H54 (cell line): ENCODE measurements around the gene PSMD8.
"Not testable (repeated sequence)": the region's sequence is repeated elsewhere in the genome, so short reads cannot be mapped to it uniquely, and the experiment has no call there.

Source experiments
- DNase-seq: peaks from one replicate; pipeline ENCODE4 v3.0.0; 2011; ENCODE audit warnings: low spot score, mixed read lengths; ENCODE audit not compliant: insufficient read length
- FAIRE-seq: peaks from 3 replicates; lab custom pipeline; 2011; peaks lifted over from hg19 to GRCh38; lab: Jason Lieb, UNC
- POLR2A ChIP-seq: IDR thresholded peaks from 2 replicates; pipeline ENCODE4 v1.6.1; 2011; ENCODE audit warnings: low read depth, mild to moderate bottlenecking, low read length

Gene PSMD8

GRCh38 chr19:38355728-38356725, 18.3 kb upstream of the PSMD8 start:
- no peak for TF ChIP-seq POLR2A
- FAIRE-seq, result no peak
- DNase-seq, result no peak

GRCh38 chr19:38358071-38358470, 16.3 kb upstream of the PSMD8 start:
- TF ChIP-seq POLR2A, result no peak
- no peak for FAIRE-seq

GRCh38 chr19:38359242-38360021, 14.9 kb upstream of the PSMD8 start:
- no peak for DNase-seq
- FAIRE-seq, result no peak
- TF ChIP-seq POLR2A, result no peak

More at GRCh38 chr19:38358071-38358470, 16.3 kb upstream of the PSMD8 start:
- DNase-seq, result no peak

GRCh38 chr19:38360351-38360750, 14.0 kb upstream of the PSMD8 start:
- FAIRE-seq (no peak), DNase-seq (no peak)

GRCh38 chr19:38360839-38361631, 13.3 kb upstream of the PSMD8 start:
- FAIRE-seq (no peak), DNase-seq (no peak)
- no peak for TF ChIP-seq POLR2A

More at GRCh38 chr19:38360351-38360750, 14.0 kb upstream of the PSMD8 start:
- no peak for TF ChIP-seq POLR2A

- no peak for TF ChIP-seq POLR2A
- no peak for FAIRE-seq
- peak; percentile 83 for DNase-seq
Observed at GRCh38 chr19:38361633-38362075, 12.7 kb upstream of the PSMD8 start.

- FAIRE-seq (no peak), DNase-seq (peak; percentile 92)
- peak; percentile 44; the same call in 1 of the 2 replicates for TF ChIP-seq POLR2A
Observed at GRCh38 chr19:38362076-38362945, 12.1 kb upstream of the PSMD8 start.

- not testable (repeated sequence) for DNase-seq, FAIRE-seq
Observed at GRCh38 chr19:38362946-38363688, 11.3 kb upstream of the PSMD8 start.

GRCh38 chr19:38367041-38367440, 7.3 kb upstream of the PSMD8 start:
- DNase-seq, result no peak
- no peak for FAIRE-seq
- no peak for TF ChIP-seq POLR2A

- DNase-seq (no peak), FAIRE-seq (no peak)
- no peak for TF ChIP-seq POLR2A
Observed at GRCh38 chr19:38369584-38369983, 4.8 kb upstream of the PSMD8 start.

- TF ChIP-seq POLR2A, result no peak
- DNase-seq (no peak), FAIRE-seq (no peak)
Observed at GRCh38 chr19:38370299-38370698, 4.1 kb upstream of the PSMD8 start.

- no peak for TF ChIP-seq POLR2A
- no peak for FAIRE-seq
- no peak for DNase-seq
Observed at GRCh38 chr19:38371081-38371480, 3.3 kb upstream of the PSMD8 start.
